ENCODE results near the gene P2RX3. TPM values are rescaled to one million over a fixed set of nuclear protein-coding genes. Genes with fewer than 3 reads are reported as not detected.

P2RX3 gene
- total RNA-seq, 2 experiments from 2014 or later: not detected

GRCh38 chr11:57323167-57323854 is 14.8 kb upstream of the P2RX3 start:
- H3K4me1 Mint-ChIP-seq (ENCODE audit: low read depth): peaks cover 45% of the 10 kb centered on the region
- H3K9me3 Mint-ChIP-seq: no peaks in the 10 kb centered on the region
- ChIA-PET CTCF (interaction anchor here (0.6 kb wide), 1 partner anchor 343 kb away, joined by 3 read pairs; no protein-coding TSS in a partner anchor), POLR2A (interaction anchor here (1.1 to 1.3 kb wide), 2 partner anchors 11 to 418 kb away, joined by 3 read pairs; partner anchors contain the start of gene SELENOH)
- H3K27ac Mint-ChIP-seq: peak overlapping the region; percentile 95
- intact Hi-C loops (cut with DNase I, micrococcal nuclease): loop anchor here (10.0 kb wide), 3 partner anchors 421 to 1821 kb away; partner anchors contain the start of genes FAM111A (in 1 of the 2) and SELENOH (in 1 of the 2)
- peaks cover 30% of the 10 kb centered on the region for H3K4me1 ChIP-seq (ENCODE audit: insufficient read depth, low read length)
- H3K27ac ChIP-seq (ENCODE audit: low read depth in 1 of 2, low read length in 2 of 2): peak overlapping the region in 1 of 2 donors; percentile 25
- no peak for ATAC-seq (ENCODE audit: poor library complexity)
- no peak for DNase-seq
- no peak overlapping the region for H3K4me3 ChIP-seq (ENCODE audit: low read length)
- TF ChIP-seq CTCF (IDR thresholded peaks at IDR 0.05): no peak
- peaks cover 21% of the 10 kb centered on the region for H3K36me3 ChIP-seq (ENCODE audit: insufficient read depth, low read length)
- peaks cover 50% of the 10 kb centered on the region for H3K36me3 Mint-ChIP-seq (ENCODE audit: low read depth)
- H3K27me3 ChIP-seq (ENCODE audit: control insufficient read depth in 1 of 2, insufficient read depth in 2 of 2, low read length in 2 of 2): no peaks in the 10 kb centered on the region
- no peaks in the 10 kb centered on the region for H3K27me3 Mint-ChIP-seq
- no peaks in the 10 kb centered on the region for H3K9me3 ChIP-seq (ENCODE audit: control insufficient read depth in 1 of 2, insufficient read depth in 1 of 2, low read length in 2 of 2)
- peak overlapping the region; percentile 93 for H3K4me3 Mint-ChIP-seq

GRCh38 chr11:57323855-57324153 is 14.3 kb upstream of the P2RX3 start:
- Mint-ChIP-seq H3K4me3 (peak overlapping the region; percentile 93), H3K27ac (peak overlapping the region; percentile 95), H3K27me3 (no peaks in the 10 kb centered on the region), H3K9me3 (no peaks in the 10 kb centered on the region), H3K36me3 (ENCODE audit: low read depth) (peaks cover 55% of the 10 kb centered on the region), H3K4me1 (ENCODE audit: low read depth) (peaks cover 45% of the 10 kb centered on the region)
- DNase-seq (no peak), ATAC-seq (ENCODE audit: poor library complexity) (no peak)
- POLR2A ChIA-PET: interaction anchor here (1.1 to 3.3 kb wide), 4 partner anchors 12 to 418 kb away, joined by 3 to 107 read pairs (median 7); partner anchors contain the start of genes P2RX3, SELENOH, SSRP1 and TIMM10
- Histone ChIP-seq H3K9me3 (ENCODE audit: control insufficient read depth in 1 of 2, insufficient read depth in 1 of 2, low read length in 2 of 2) (no peaks in the 10 kb centered on the region), H3K27ac (ENCODE audit: low read depth in 1 of 2, low read length in 2 of 2) (peak overlapping the region; percentile 9 to 25), H3K4me1 (ENCODE audit: insufficient read depth, low read length) (peaks cover 30% of the 10 kb centered on the region), H3K27me3 (ENCODE audit: control insufficient read depth in 1 of 2, insufficient read depth in 2 of 2, low read length in 2 of 2) (no peaks in the 10 kb centered on the region), H3K4me3 (ENCODE audit: low read length) (peak overlapping the region; percentile 80), H3K36me3 (ENCODE audit: insufficient read depth, low read length) (peaks cover 26% of the 10 kb centered on the region)
- CTCF ChIA-PET: interaction anchor here (0.6 kb wide), 1 partner anchor 343 kb away, joined by 3 read pairs; no protein-coding TSS in a partner anchor
- intact Hi-C loops (cut with DNase I, micrococcal nuclease): loop anchor here (2.0 to 10.0 kb wide), 4 partner anchors 421 to 1821 kb away; partner anchors contain the start of genes FAM111A (in 1 of the 2), SELENOH (in 1 of the 2) and ZFP91 (in 1 of the 2)
- TF ChIP-seq CTCF (IDR thresholded peaks at IDR 0.05): no peak

- intact Hi-C loops (cut with DNase I, micrococcal nuclease): loop anchor here (2.0 to 10.0 kb wide), 4 partner anchors 420 to 1820 kb away; partner anchors contain the start of genes FAM111A (in 1 of the 2), SELENOH (in 1 of the 2) and ZFP91 (in 1 of the 2)
- peaks cover 45% of the 10 kb centered on the region for H3K4me1 Mint-ChIP-seq (ENCODE audit: low read depth)
- ATAC-seq (ENCODE audit: poor library complexity): no peak
These were observed 13.8 kb upstream of the P2RX3 start for GRCh38 chr11:57324154-57324885.

More at GRCh38 chr11:57324154-57324885, 13.8 kb upstream of the P2RX3 start:
- Mint-ChIP-seq H3K27ac (peak overlapping the region; percentile 95), H3K27me3 (no peaks in the 10 kb centered on the region), H3K36me3 (ENCODE audit: low read depth) (peaks cover 56% of the 10 kb centered on the region), H3K4me3 (peak overlapping the region; percentile 93), H3K9me3 (no peaks in the 10 kb centered on the region)
- no peak for TF ChIP-seq CTCF (IDR thresholded peaks at IDR 0.05)
- DNase-seq: peak in 3 of 14 experiments; percentile 14 to 37 (median 37)
- no peaks in the 10 kb centered on the region for H3K9me3 ChIP-seq (ENCODE audit: control insufficient read depth in 1 of 2, insufficient read depth in 1 of 2, low read length in 2 of 2)
- peak overlapping the region; percentile 9 to 82 for H3K27ac ChIP-seq (ENCODE audit: low read depth in 1 of 2, low read length in 2 of 2)
- H3K27me3 ChIP-seq (ENCODE audit: control insufficient read depth in 1 of 2, insufficient read depth in 2 of 2, low read length in 2 of 2): no peaks in the 10 kb centered on the region
- H3K4me3 ChIP-seq (ENCODE audit: low read length): peak overlapping the region; percentile 80
- POLR2A ChIA-PET: interaction anchor here (1.0 to 3.3 kb wide), 10 partner anchors 11 to 417 kb away, joined by 3 to 107 read pairs (median 4); partner anchors contain the start of genes CLP1, P2RX3, SELENOH and SSRP1
- CTCF ChIA-PET: interaction anchor here (0.8 to 2.4 kb wide), 5 partner anchors 9 to 347 kb away, joined by 3 to 14 read pairs (median 3); partner anchors contain the start of gene SSRP1
- H3K4me1 ChIP-seq (ENCODE audit: insufficient read depth, low read length): peaks cover 30% of the 10 kb centered on the region
- peaks cover 31% of the 10 kb centered on the region for H3K36me3 ChIP-seq (ENCODE audit: insufficient read depth, low read length)
